Measurements from ENCODE around the gene SH3TC1. TPM values are rescaled to one million over a fixed set of nuclear protein-coding genes. Genes with fewer than 3 reads are reported as not detected.

The SH3TC1 gene
- total RNA-seq, 1 donor from 2014 or later, result 227 TPM

- no peak for DNase-seq (ENCODE audit: extremely low read depth, low read depth, low spot score)
Observed at GRCh38 chr4:8285976-8286718, 87.1 kb downstream of the SH3TC1 start.

- no peak for DNase-seq (ENCODE audit: extremely low read depth, low read depth, low spot score)
Observed at GRCh38 chr4:8286719-8287342, 87.7 kb downstream of the SH3TC1 start.

- no peak for DNase-seq (ENCODE audit: extremely low read depth, low read depth, low spot score)
Observed at GRCh38 chr4:8287343-8288280, 88.5 kb downstream of the SH3TC1 start.

GRCh38 chr4:8289151-8289750, 90.2 kb downstream of the SH3TC1 start:
- no peak for DNase-seq (ENCODE audit: extremely low read depth, low read depth, low spot score)

DNA sequence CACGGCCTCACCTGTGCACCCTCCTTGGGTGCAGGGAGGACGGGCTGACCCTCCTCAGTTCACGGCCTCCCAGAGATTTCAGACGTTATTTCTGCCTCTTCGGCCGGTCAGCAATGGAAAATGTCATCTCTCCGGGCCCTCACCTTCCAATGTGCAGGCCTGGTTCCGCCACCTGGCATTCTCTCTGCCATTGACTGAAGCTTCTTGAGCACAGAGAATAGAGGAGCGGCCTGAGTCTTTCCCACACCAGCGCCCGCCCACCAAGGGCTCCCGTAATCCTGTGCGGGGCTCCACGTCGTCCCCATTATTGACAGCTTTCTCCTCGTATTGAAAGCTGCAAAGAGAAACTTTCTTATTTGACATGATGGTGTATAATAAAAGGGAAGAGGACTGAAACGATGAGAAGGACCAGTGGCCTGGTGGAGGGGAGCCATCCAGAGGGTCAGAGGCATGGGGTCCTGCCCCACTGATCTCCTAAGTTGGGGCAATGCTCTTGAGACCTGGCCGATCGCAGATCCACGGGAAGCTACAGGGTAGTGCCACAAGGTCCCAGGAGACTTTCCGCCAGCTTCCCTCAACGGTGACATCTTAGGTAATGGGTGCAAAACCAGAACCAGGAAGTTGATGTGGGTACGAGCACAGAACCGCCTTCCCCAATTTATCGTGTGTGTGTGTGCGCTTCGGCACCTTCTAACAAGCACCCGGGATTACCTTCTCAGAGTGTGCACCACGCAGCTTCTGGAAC, 91.0 kb downstream of the SH3TC1 start:
- no peak for DNase-seq (ENCODE audit: extremely low read depth, low read depth, low spot score)

GRCh38 chr4:8290701-8290970, 91.5 kb downstream of the SH3TC1 start:
- no peak for DNase-seq (ENCODE audit: extremely low read depth, low read depth, low spot score)

Other genes with a start within 250 kb of the SH3TC1 start
- gene ABLIM2, start 40.5 kb upstream of the SH3TC1 start, total RNA-seq, result 0.29 and 0.99 TPM in 2 replicates
- gene HTRA3, start 70.5 kb downstream of the SH3TC1 start, total RNA-seq, result 62.7 and 74.5 TPM in 2 replicates
- gene ACOX3, start 241.4 kb downstream of the SH3TC1 start, total RNA-seq, result 31.5 and 35.4 TPM in 2 replicates
- gene TRMT44, start 241.5 kb downstream of the SH3TC1 start, total RNA-seq, result 13.1 and 21.8 TPM in 2 replicates

All from glomerular endothelial cell (primary cell).